H1 (cell line): Measurements from ENCODE around the gene SMARCAL1. TPM values are rescaled to one million over a fixed set of nuclear protein-coding genes. Genes with fewer than 3 reads are reported as not detected.

Experiments used
- CTCF ChIA-PET: fragments of 300-600 bp; sonication (Branson Sonifier 250); formaldehyde crosslinking; loops from one replicate; lab custom pipeline; 2021; ENCODE audit not compliant: partially characterized antibody; lab: Charles Lee
- POLR2A ChIA-PET: fragments of 300-600 bp; sonication (Branson Sonifier 250); formaldehyde crosslinking; loops from one replicate; lab custom pipeline; 2021; ENCODE audit warnings: inconsistent platforms; ENCODE audit not compliant: partially characterized antibody; lab: Charles Lee
- DNase-seq, 2 experiments: peaks; one replicate each; pipeline versions ENCODE4 v3.0.0 to v3.0.0-alpha.2; 2010 to 2022; ENCODE audit warnings: low spot score in 2 of 2, low read depth in 1 of 2, mixed read lengths in 1 of 2
- FAIRE-seq: peaks from 2 replicates; lab custom pipeline; 2011; peaks lifted over from hg19 to GRCh38; lab: Jason Lieb, UNC
- H2AFZ ChIP-seq: 2 replicates; pipeline ENCODE4 v1.8.1; 2012; ENCODE audit warnings: low read length, inconsistent platforms
- H2AK5ac ChIP-seq: 2 replicates; pipeline ENCODE4 v1.6.1; 2013; ENCODE audit warnings: low read depth, low read length
- H2BK120ac ChIP-seq: replicated peaks from 2 replicates; pipeline ENCODE3; 2013; ENCODE audit warnings: low read depth, low read length, inconsistent platforms
- H2BK12ac ChIP-seq: 2 replicates; pipeline ENCODE4 v1.6.1; 2013; ENCODE audit warnings: low read depth, low read length
- H2BK15ac ChIP-seq: 2 replicates; pipeline ENCODE4 v1.6.1; 2013; ENCODE audit warnings: low read length
- H2BK20ac ChIP-seq: 2 replicates; pipeline ENCODE4 v1.6.1; 2013; ENCODE audit warnings: low read length
- H2BK5ac ChIP-seq: 2 replicates; pipeline ENCODE4 v1.6.1; 2013; ENCODE audit warnings: low read depth, low read length
- H3K14ac ChIP-seq: 2 replicates; pipeline ENCODE4 v1.6.1; 2013; ENCODE audit warnings: inconsistent platforms; ENCODE audit not compliant: insufficient read length
- H3K18ac ChIP-seq: 2 replicates; pipeline ENCODE4 v1.6.1; 2013; ENCODE audit warnings: low read length; ENCODE audit errors: extremely low read depth
- H3K23ac ChIP-seq: 2 replicates; pipeline ENCODE4 v1.6.1; 2013; ENCODE audit warnings: inconsistent platforms; ENCODE audit not compliant: insufficient read length
- H3K23me2 ChIP-seq: 2 replicates; pipeline ENCODE4 v1.6.1; 2013; ENCODE audit warnings: low read depth, low read length
- H3K27ac ChIP-seq: 2 replicates; pipeline ENCODE4 v1.6.1; 2011; ENCODE audit warnings: low read depth, low read length, inconsistent platforms
- H3K27me3 ChIP-seq, 4 experiments: replicated peaks in 1 of 4; 1 replicate in 1 of 4; 2 replicates in 3 of 4; pipeline versions ENCODE4 v1.6.1 to v1.8.1; 2011 to 2013; ENCODE audit warnings: low read length in 3 of 4, mild to moderate bottlenecking in 3 of 4, inconsistent platforms in 2 of 4, mixed read lengths in 2 of 4, moderate library complexity in 1 of 4; ENCODE audit not compliant: control insufficient read depth in 3 of 4, insufficient read depth in 3 of 4; ENCODE audit errors: extremely low read depth in 1 of 4
- H3K36me3 ChIP-seq, 4 experiments: 2 replicates each; pipeline versions ENCODE4 v1.6.1 to v1.8.1; 2011 to 2013; ENCODE audit warnings: mild to moderate bottlenecking in 4 of 4, low read length in 3 of 4, moderate library complexity in 2 of 4, control low read depth in 1 of 4, inconsistent platforms in 1 of 4; ENCODE audit not compliant: insufficient read depth in 4 of 4, control insufficient read depth in 2 of 4
- H3K4ac ChIP-seq: replicated peaks from 2 replicates; pipeline ENCODE3; 2013; ENCODE audit warnings: low read length, low read depth, mixed read lengths, inconsistent platforms; ENCODE audit not compliant: insufficient read length
- H3K4me1 ChIP-seq, 4 experiments: replicated peaks in 1 of 4; 1 replicate in 1 of 4; 2 replicates in 3 of 4; pipeline versions ENCODE4 v1.6.1 to v1.8.1; 2011 to 2013; ENCODE audit warnings: low read length in 3 of 4, inconsistent platforms in 2 of 4, mixed read lengths in 1 of 4; ENCODE audit not compliant: insufficient read depth in 4 of 4, control insufficient read depth in 3 of 4
- H3K4me2 ChIP-seq, 2 experiments: 2 replicates each; pipeline versions ENCODE4 v1.6.1 to v1.8.1; 2011 to 2013; ENCODE audit warnings: low read depth in 2 of 2, low read length in 2 of 2, control low read depth in 1 of 2, inconsistent platforms in 1 of 2, mild to moderate bottlenecking in 1 of 2; ENCODE audit not compliant: insufficient read depth in 1 of 2
- H3K4me3 ChIP-seq, 4 experiments: fragments of 200-600, 300-600 bp in 1 of 4; sonication (generic), shearing (Covaris generic), sonication (Bioruptor Twin) in 1 of 4; 2 replicates each; pipeline versions ENCODE4 v1.5.1 to v1.8.1; 2011 to 2016; ENCODE audit warnings: low read length in 4 of 4, low read depth in 3 of 4, control low read depth in 2 of 4, inconsistent platforms in 2 of 4, mild to moderate bottlenecking in 2 of 4, mixed read lengths in 1 of 4, moderate library complexity in 1 of 4; ENCODE audit not compliant: insufficient read depth in 2 of 4; ENCODE audit errors: extremely low read depth in 1 of 4
- H3K56ac ChIP-seq: replicated peaks from 2 replicates; pipeline ENCODE3; 2013; ENCODE audit warnings: low read depth, mild to moderate bottlenecking, mixed read lengths, low read length, inconsistent platforms; ENCODE audit not compliant: insufficient read length
- H3K79me1 ChIP-seq: 2 replicates; pipeline ENCODE4 v1.6.1; 2013; ENCODE audit warnings: low read depth, low read length, control low read depth
- H3K79me2 ChIP-seq, 2 experiments: 2 replicates each; pipeline versions ENCODE4 v1.6.1 to v1.8.1; 2012 to 2013; ENCODE audit warnings: low read length in 2 of 2, mild to moderate bottlenecking in 2 of 2, inconsistent platforms in 1 of 2; ENCODE audit not compliant: insufficient read depth in 2 of 2, control insufficient read depth in 1 of 2
- H3K9ac ChIP-seq, 4 experiments: replicated peaks in 1 of 4; 1 replicate in 1 of 4; 2 replicates in 3 of 4; pipeline versions ENCODE4 v1.6.1 to v1.8.1; 2011 to 2013; ENCODE audit warnings: low read depth in 3 of 4, low read length in 3 of 4, control low read depth in 2 of 4, mild to moderate bottlenecking in 2 of 4, moderate library complexity in 2 of 4, inconsistent platforms in 1 of 4; ENCODE audit errors: extremely low read depth in 1 of 4
- H3K9me3 ChIP-seq, 2 experiments: 2 replicates each; pipeline versions ENCODE4 v1.6.1 to v1.8.1; 2012 to 2013; ENCODE audit warnings: mild to moderate bottlenecking in 2 of 2, moderate library complexity in 2 of 2, control low read depth in 1 of 2, inconsistent platforms in 1 of 2, low read depth in 1 of 2, low read length in 1 of 2, mixed read lengths in 1 of 2; ENCODE audit not compliant: insufficient read depth in 2 of 2
- H4K20me1 ChIP-seq, 2 experiments: replicated peaks in 1 of 2; 2 replicates each; pipeline versions ENCODE3 to v1.8.1; 2011 to 2013; ENCODE audit warnings: inconsistent platforms in 2 of 2, low read length in 2 of 2, mild to moderate bottlenecking in 1 of 2; ENCODE audit not compliant: insufficient read depth in 2 of 2, control insufficient read depth in 1 of 2
- H4K5ac ChIP-seq: 2 replicates; pipeline ENCODE4 v1.6.1; 2013; ENCODE audit warnings: low read length, low read depth, mixed read lengths, inconsistent platforms; ENCODE audit not compliant: insufficient read length
- H4K8ac ChIP-seq: 2 replicates; pipeline ENCODE4 v1.8.0; 2013; ENCODE audit warnings: mild to moderate bottlenecking, moderate library complexity, low read length, inconsistent platforms; ENCODE audit not compliant: insufficient read depth; ENCODE audit errors: extremely low read depth
- H4K91ac ChIP-seq: replicated peaks from 2 replicates; pipeline ENCODE3; 2013; ENCODE audit warnings: low read length, mixed read lengths, inconsistent platforms; ENCODE audit not compliant: insufficient read length
- BCL11A ChIP-seq, 2 experiments: IDR thresholded peaks; one replicate each; pipeline ENCODE4 v1.6.1; 2011; ENCODE audit warnings: low read depth in 2 of 2, low read length in 2 of 2, mild to moderate bottlenecking in 2 of 2
- GABPA ChIP-seq: IDR thresholded peaks from 2 replicates; pipeline ENCODE4 v1.6.1; 2011; ENCODE audit warnings: mild to moderate bottlenecking, low read length, moderate library complexity, borderline replicate concordance; ENCODE audit not compliant: insufficient read depth
- KDM4A ChIP-seq: IDR thresholded peaks from one replicate; pipeline ENCODE4 v1.7.1; 2012; ENCODE audit warnings: low read depth, mild to moderate bottlenecking, moderate library complexity, low read length, inconsistent platforms; ENCODE audit not compliant: severe bottlenecking
- RBBP5 ChIP-seq: IDR thresholded peaks from 2 replicates; pipeline ENCODE4 v1.7.1; 2012; ENCODE audit warnings: low read depth, mild to moderate bottlenecking, inconsistent platforms, low read length, moderate library complexity, borderline replicate concordance
- RFX5 ChIP-seq: IDR thresholded peaks from 2 replicates; pipeline ENCODE4 v1.6.1; 2011; ENCODE audit warnings: low read depth, low read length, improper control_type of control experiment, borderline replicate concordance
- SP1 ChIP-seq: IDR thresholded peaks from 2 replicates; pipeline ENCODE4 v1.6.1; 2011; ENCODE audit warnings: low read depth, low read length
- SRF ChIP-seq: IDR thresholded peaks from 2 replicates; pipeline ENCODE4 v1.6.1; 2011; ENCODE audit warnings: mild to moderate bottlenecking, low read depth, low read length, moderate library complexity
- WGBS, 2 experiments: shearing (Covaris generic) in 1 of 2; methylation state at CpG; one replicate each; pipeline versions ENCODE4 v1.1.6 to v1.1.7; 2013 to 2015; ENCODE audit warnings: low lambda C conversion rate in 2 of 2, mixed read lengths in 2 of 2, inconsistent platforms in 1 of 2, low coverage in 1 of 2, missing lambda C conversion rate in 1 of 2; ENCODE audit not compliant: insufficient replicate concordance in 2 of 2, insufficient coverage in 1 of 2, insufficient read length in 1 of 2; ENCODE audit errors: extremely low coverage in 1 of 2, missing lambda C conversion rate in 1 of 2; 5-methylcytosine and 5-hydroxymethylcytosine counted together
- polyA plus RNA-seq, 7 experiments: library from polyadenylated mRNA; depleted of rRNA in 3 of 7; stranded (reverse) in 5 of 7; unstranded in 2 of 7; fragments of >200 nt in 5 of 7; fragments of 200-250 nt in 2 of 7; gene quantifications; 1 replicate in 5 of 7; 2 replicates in 1 of 7; 4 replicates in 1 of 7; pipeline versions ENCODE4 v1.2.1 to v1.2.3, GENCODE V29; 2011 to 2013; ENCODE audit warnings: missing spikeins in 2 of 7, mixed read lengths in 2 of 7
- total RNA-seq: library from RNA; stranded (reverse); fragmentation: NEBNext Ultra II Directional; extraction: Animal tissue kit (Norgen Biotek cat#: 25700); gene quantifications from 2 replicates; pipeline ENCODE4 v1.2.1, GENCODE V29; 2021
- TF ChIP-seq, protein P1 (sequence below), 3 experiments: IDR thresholded peaks; 1 replicate in 2 of 3; 2 replicates in 1 of 3; pipeline versions ENCODE4 v1.5.1 to v1.6.1; 2011; ENCODE audit warnings: low read length in 3 of 3, mild to moderate bottlenecking in 3 of 3, inconsistent platforms in 2 of 3, low read depth in 1 of 3, moderate library complexity in 1 of 3; ENCODE audit not compliant: insufficient read depth in 1 of 3; ENCODE audit errors: control extremely low read depth in 1 of 3

The SMARCAL1 gene
- total and polyA plus RNA-seq, 2 of the 8 experiments (the other 6 are each of a cell fraction or from before 2014, with no cell fraction given) = 17.6 to 17.9 TPM

DNA sequence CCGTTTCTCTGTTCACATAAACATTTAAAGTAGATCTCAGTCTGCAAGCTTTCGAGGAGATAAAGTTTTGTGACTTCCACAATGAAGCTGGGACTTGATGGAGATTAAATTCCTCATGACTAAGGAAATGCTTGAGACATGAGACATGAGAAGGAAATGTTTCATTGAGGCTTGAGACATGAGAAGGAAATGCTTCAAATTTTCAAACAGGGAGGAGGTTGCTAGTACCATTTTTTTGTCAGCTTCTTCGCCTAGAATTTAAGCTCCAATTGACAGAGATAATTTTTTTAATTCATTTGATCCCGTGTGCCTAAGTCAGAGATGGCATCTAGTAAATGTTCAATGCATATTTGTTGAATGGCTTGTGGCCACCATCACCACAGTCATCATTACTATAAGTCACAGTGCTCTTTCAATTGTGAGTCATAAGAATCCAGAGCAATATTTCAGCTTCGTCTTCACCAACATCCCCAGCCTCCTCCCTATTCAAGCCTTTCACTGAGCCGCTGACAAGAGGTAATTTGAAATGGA lies 39.5 kb upstream of the SMARCAL1 start:
- Histone ChIP-seq H4K91ac (no peak overlapping the region), H3K79me2 (no peaks in the 10 kb centered on the region), H3K23ac (no peak overlapping the region), H3K9ac (no peak overlapping the region), H2BK5ac (no peak overlapping the region), H2BK12ac (no peak overlapping the region), H2AK5ac (no peak overlapping the region), H3K4ac (no peak overlapping the region), H4K8ac (no peak overlapping the region), H3K27ac (no peak overlapping the region), H3K18ac (no peak overlapping the region), H2BK20ac (no peak overlapping the region), H3K4me2 (peak overlapping the region; percentile 77 to 96), H3K4me3 (peak overlapping the region; percentile 66 to 74 (median 71); a peak in 7 of 8 replicates), H4K20me1 (no peaks in the 10 kb centered on the region), H2AFZ (0 out of 2 replicates have a peak overlapping the region, but pooled peaks have one; percentile 5), H3K4me1 (peaks cover 4 to 9% (median 5%) of the 10 kb centered on the region in 4 experiments; a peak in 5 of 7 replicates), H3K23me2 (peaks cover 17% of the 10 kb centered on the region; the same call in 1 of the 2 replicates), H3K79me1 (no peaks in the 10 kb centered on the region), H2BK120ac (no peak overlapping the region), H2BK15ac (no peak overlapping the region), H4K5ac (no peak overlapping the region), H3K56ac (no peak overlapping the region), H3K14ac (no peak overlapping the region), H3K36me3 (no peaks in the 10 kb centered on the region), H3K9me3 (no peaks in the 10 kb centered on the region), H3K27me3 (peaks cover 0 to 9% (median 0%) of the 10 kb centered on the region in 4 experiments; a peak in 4 of 7 replicates)
- ChIA-PET POLR2A (interaction anchor here (0.9 to 1.8 kb wide), 10 partner anchors 10 to 152 kb away, joined by 3 to 5 read pairs (median 4); partner anchors contain the start of gene RPL37A), CTCF (interaction anchor here (0.7 to 3.9 kb wide), 10 partner anchors 19 to 146 kb away, joined by 3 to 24 read pairs (median 3); no protein-coding TSS in a partner anchor)
- FAIRE-seq (no peak), DNase-seq (no peak)
- 46% methylated on average over 6 of the region's 6 CpGs; no CpG with 5 or more reads in 1 of the 2 experiments for WGBS, 2 experiments
- TF ChIP-seq SRF (no peak), SP1 (no peak), RFX5 (no peak), GABPA (no peak), BCL11A (IDR thresholded peaks at IDR 0.05; ENCODE audit: low read depth in 2 of 2, low read length in 2 of 2) (no peak), KDM4A (no peak), RBBP5 (no peak)
- TF ChIP-seq, protein P1, sequence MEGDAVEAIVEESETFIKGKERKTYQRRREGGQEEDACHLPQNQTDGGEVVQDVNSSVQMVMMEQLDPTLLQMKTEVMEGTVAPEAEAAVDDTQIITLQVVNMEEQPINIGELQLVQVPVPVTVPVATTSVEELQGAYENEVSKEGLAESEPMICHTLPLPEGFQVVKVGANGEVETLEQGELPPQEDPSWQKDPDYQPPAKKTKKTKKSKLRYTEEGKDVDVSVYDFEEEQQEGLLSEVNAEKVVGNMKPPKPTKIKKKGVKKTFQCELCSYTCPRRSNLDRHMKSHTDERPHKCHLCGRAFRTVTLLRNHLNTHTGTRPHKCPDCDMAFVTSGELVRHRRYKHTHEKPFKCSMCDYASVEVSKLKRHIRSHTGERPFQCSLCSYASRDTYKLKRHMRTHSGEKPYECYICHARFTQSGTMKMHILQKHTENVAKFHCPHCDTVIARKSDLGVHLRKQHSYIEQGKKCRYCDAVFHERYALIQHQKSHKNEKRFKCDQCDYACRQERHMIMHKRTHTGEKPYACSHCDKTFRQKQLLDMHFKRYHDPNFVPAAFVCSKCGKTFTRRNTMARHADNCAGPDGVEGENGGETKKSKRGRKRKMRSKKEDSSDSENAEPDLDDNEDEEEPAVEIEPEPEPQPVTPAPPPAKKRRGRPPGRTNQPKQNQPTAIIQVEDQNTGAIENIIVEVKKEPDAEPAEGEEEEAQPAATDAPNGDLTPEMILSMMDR (IDR thresholded peaks at IDR 0.05; ENCODE audit: control extremely low read depth in 1 of 3, insufficient read depth in 1 of 3, low read depth in 1 of 3, low read length in 3 of 3) = no peak
